Gastroesophageal sphincter (tissue), 4 donors: Measurements from ENCODE around the gene MTCP1. TPM values are rescaled to one million over a fixed set of nuclear protein-coding genes. Genes with fewer than 3 reads are reported as not detected.

ENCODE experiments used
- ATAC-seq: fragments of 150-250 bp; one replicate; pipeline ENCODE4 v1.9.1; 2016; ENCODE audit warnings: mild to moderate bottlenecking, moderate library complexity
- H3K27ac ChIP-seq, 4 donors: fragments of 200-600 bp; sonication (generic) in 3 of 4; 1 replicate in 3 of 4; 2 replicates in 1 of 4; pipeline ENCODE4 v1.5.1; 2016 to 2019
- H3K27me3 ChIP-seq: fragments of 200-600 bp; sonication (generic); one replicate; pipeline ENCODE4 v1.5.1; 2019
- H3K36me3 ChIP-seq, 2 donors: fragments of 200-600 bp; sonication (generic); one replicate each; pipeline ENCODE4 v1.5.1; 2019; ENCODE audit warnings: control low read depth in 1 of 2
- H3K4me1 ChIP-seq, 3 donors: fragments of 200-600 bp; sonication (generic); 1 replicate in 2 of 3; 2 replicates in 1 of 3; pipeline ENCODE4 v1.5.1; 2016 to 2019; ENCODE audit warnings: control low read depth in 2 of 3
- H3K4me3 ChIP-seq, 2 donors: fragments of 200-600 bp; sonication (generic); one replicate each; pipeline ENCODE4 v1.5.1; 2019; ENCODE audit warnings: mild to moderate bottlenecking in 1 of 2, moderate library complexity in 1 of 2
- H3K9me3 ChIP-seq, 3 donors: fragments of 200-600 bp; sonication (generic); one replicate each; pipeline ENCODE4 v1.5.1; 2017 to 2019; ENCODE audit warnings: control low read depth in 2 of 3
- EP300 ChIP-seq: sonication (generic); formaldehyde crosslinking; IDR thresholded peaks from one replicate; pipeline ENCODE4 v1.6.1; 2017; ENCODE audit warnings: antibody characterized with exemption, mild to moderate bottlenecking
- POLR2A ChIP-seq, 2 donors: fragments of 450-650 bp; IDR thresholded peaks; one replicate each; pipeline ENCODE4 v1.6.1; 2017; ENCODE audit warnings: antibody characterized with exemption in 2 of 2, mild to moderate bottlenecking in 2 of 2, moderate library complexity in 1 of 2
- POLR2AphosphoS5 ChIP-seq: sonication (generic); formaldehyde crosslinking; IDR thresholded peaks from one replicate; pipeline ENCODE4 v1.6.1; 2017; ENCODE audit warnings: antibody characterized with exemption
- WGBS, 2 donors: methylation state at CpG; one replicate each; pipeline ENCODE4 v1.1.5; 2018; ENCODE audit warnings: low coverage in 1 of 2; 5-methylcytosine and 5-hydroxymethylcytosine counted together
- total RNA-seq, 4 donors: library from RNA; depleted of rRNA; stranded (reverse); fragments of >200 nt; gene quantifications; one replicate each; pipeline ENCODE4 v1.1.0, GENCODE V29; 2016
- TF ChIP-seq, protein P1 (sequence below), 4 experiments: fragments of 200-600 bp in 2 of 4; fragments of 450-650 bp in 2 of 4; sonication (generic) in 1 of 4; IDR thresholded peaks; one replicate each; pipeline ENCODE4 v1.5.1; 2017 to 2019; ENCODE audit warnings: antibody characterized with exemption in 4 of 4, mild to moderate bottlenecking in 2 of 4, moderate library complexity in 2 of 4

Gene MTCP1
- total RNA-seq, 4 donors from 2014 or later, result 1.4 to 4.0 (median 1.9) TPM

DNA sequence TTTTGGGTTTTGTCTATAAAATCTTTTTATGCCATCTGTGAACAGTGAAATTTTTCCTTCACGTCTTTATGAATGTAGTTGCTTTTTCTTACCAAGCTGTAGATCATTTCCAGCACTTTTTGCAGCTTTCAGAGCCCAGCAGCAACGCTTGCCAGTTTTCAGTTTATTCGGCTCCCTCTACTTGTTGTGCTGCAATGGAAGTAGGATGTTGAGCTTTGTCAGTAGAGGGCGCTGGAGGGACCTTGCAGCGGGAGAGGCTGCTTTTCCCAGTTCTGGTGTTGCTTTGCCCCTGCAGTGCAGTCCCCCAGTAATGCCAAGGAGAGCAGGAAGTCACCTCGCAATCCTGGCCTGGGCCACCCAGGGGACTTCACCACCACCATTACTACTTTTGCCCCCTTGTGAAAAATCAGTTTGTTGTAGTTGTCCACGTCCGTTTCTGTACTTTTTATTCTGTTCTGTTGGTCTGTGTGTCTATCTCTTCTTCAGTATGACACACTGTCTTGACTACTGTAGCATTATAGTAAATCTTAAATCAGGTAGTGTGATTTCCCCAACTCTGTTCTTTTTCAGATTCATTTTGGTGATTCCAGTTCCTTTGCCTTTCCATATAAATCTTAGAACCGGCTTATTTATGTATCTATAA is 21.8 kb downstream of the MTCP1 start:
- Histone ChIP-seq H3K9me3 (no peaks in the 10 kb centered on the region), H3K36me3 (peaks cover 0 to 33% of the 10 kb centered on the region in 2 donors), H3K4me3 (no peak overlapping the region), H3K27me3 (no peaks in the 10 kb centered on the region), H3K27ac (peak overlapping the region in 1 of 4 donors; percentile 11), H3K4me1 (peaks cover 0 to under 1% (median 0%) of the 10 kb centered on the region in 3 donors)
- 33 to 80% methylated on average over 1 to 5 of the region's 9 CpGs for WGBS, 2 donors
- no peak for TF ChIP-seq EP300
- TF ChIP-seq, protein P1, sequence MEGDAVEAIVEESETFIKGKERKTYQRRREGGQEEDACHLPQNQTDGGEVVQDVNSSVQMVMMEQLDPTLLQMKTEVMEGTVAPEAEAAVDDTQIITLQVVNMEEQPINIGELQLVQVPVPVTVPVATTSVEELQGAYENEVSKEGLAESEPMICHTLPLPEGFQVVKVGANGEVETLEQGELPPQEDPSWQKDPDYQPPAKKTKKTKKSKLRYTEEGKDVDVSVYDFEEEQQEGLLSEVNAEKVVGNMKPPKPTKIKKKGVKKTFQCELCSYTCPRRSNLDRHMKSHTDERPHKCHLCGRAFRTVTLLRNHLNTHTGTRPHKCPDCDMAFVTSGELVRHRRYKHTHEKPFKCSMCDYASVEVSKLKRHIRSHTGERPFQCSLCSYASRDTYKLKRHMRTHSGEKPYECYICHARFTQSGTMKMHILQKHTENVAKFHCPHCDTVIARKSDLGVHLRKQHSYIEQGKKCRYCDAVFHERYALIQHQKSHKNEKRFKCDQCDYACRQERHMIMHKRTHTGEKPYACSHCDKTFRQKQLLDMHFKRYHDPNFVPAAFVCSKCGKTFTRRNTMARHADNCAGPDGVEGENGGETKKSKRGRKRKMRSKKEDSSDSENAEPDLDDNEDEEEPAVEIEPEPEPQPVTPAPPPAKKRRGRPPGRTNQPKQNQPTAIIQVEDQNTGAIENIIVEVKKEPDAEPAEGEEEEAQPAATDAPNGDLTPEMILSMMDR (IDR thresholded peaks at IDR 0.05), result peak in 3 of 4 experiments; percentile 25 to 62 (median 36)
- ATAC-seq, result peak; percentile 67

DNA sequence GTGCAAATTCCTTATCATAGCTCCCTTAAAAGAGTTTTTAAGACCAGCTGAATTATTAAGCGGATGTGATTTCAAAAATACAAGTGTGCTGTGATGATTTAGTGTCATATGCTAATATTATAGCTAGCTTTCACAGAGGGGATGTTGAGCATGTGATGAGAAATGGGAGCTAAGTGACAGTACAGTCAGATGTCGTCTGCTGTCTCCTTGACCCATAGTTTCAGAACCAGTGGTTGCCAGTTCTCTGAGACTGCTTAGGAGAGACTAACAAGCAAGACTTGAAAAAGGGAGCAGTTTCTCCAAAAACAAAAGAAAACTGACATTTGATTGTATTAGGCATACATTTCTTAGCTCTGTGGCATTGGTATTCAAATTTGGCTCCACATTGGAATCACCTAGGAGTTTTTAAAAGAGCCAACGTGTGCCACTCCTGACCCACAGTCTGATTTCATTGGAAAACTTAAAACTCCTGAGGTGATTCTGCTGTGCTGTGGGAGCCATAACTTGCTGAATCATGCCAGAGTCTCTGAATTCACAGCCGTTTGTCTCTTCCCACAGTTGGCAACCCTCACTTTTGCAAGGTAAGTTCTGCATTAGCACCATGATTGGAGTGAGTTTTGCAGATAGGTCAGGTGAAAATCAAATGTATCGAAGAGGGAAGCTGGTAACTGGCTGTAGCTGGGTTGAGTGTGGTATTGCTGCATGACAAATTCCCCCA is 24.0 kb downstream of the MTCP1 start:
- Histone ChIP-seq H3K9me3 (no peaks in the 10 kb centered on the region), H3K4me1 (peaks cover 0 to 9% (median 0%) of the 10 kb centered on the region in 3 donors), H3K27me3 (no peaks in the 10 kb centered on the region), H3K27ac (no peak overlapping the region), H3K36me3 (peaks cover 0 to 22% of the 10 kb centered on the region in 2 donors), H3K4me3 (no peak overlapping the region)
- 61 to 91% methylated on average over 3 to 5 of the region's 5 CpGs for WGBS, 2 donors
- no peak for ATAC-seq
- TF ChIP-seq, protein P1 (IDR thresholded peaks at IDR 0.05), result no peak
- TF ChIP-seq POLR2AphosphoS5 (no peak), POLR2A (IDR thresholded peaks at IDR 0.05) (no peak), EP300 (no peak)

DNA sequence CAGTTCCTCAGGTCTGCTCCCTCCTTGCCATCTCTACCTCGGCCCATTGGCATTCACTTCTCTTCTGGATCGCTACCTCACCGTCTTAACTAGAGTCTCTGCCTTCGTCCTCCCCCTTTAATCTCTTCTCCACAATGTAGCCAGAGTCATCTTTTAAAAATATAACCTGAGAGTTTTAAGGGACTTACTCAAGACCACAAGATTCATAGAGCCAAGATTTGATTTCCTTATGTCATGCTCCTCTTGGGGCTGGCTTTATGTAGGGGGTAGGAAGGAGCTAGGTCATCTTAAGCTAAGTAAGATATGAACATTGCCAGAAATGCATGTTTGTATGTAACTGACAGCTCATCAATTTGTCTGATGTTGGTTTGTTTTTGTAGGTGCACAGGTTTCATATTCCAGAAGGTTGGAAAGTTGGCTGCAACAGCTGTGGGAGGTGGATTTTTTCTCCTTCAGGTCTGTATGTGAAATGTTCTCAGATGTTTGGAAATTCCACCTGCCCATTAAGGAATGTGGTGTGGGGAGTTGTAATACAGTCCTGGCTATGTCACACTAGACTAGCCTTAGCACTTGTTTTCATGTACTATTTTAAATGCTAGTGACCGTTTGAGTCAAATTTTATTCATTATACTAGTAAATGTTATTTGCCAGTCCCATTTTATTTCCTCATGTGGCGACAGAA is 24.7 kb downstream of the MTCP1 start:
- no peaks in the 10 kb centered on the region for H3K9me3 ChIP-seq
- H3K36me3 ChIP-seq, result peaks cover 0 to 15% of the 10 kb centered on the region in 2 donors
- no peak overlapping the region for H3K27ac ChIP-seq
- ATAC-seq, result no peak
- peaks cover 0 to 9% (median 0%) of the 10 kb centered on the region in 3 donors for H3K4me1 ChIP-seq
- H3K27me3 ChIP-seq, result no peaks in the 10 kb centered on the region
- no peak overlapping the region for H3K4me3 ChIP-seq
- 24 to 88% methylated on average over 2 to 6 of the region's 6 CpGs for WGBS, 2 donors
- TF ChIP-seq, protein P1 (IDR thresholded peaks at IDR 0.05), result no peak
- TF ChIP-seq EP300, result no peak
- TF ChIP-seq POLR2AphosphoS5, result no peak

DNA sequence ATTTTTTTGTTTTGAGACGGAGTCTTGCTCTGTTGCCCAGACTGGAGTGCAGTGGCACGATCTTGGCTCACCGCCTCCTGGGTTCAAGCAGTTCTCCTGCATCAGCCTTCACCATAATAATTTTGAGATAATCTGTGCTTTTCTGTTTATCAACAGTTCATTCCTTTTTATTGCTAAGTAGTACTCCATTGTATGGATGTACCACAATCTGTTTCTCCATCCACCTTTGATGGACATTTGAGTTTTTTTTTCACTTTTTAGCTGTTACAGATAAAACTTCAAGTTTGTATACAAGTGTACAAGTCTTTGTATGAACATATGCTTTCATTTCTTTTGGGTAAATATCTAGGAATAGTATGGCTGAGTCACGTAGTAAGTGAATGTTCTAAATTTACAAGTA is 35.2 kb downstream of the MTCP1 start:
- Histone ChIP-seq H3K36me3 (peaks cover 0 to 26% of the 10 kb centered on the region in 2 donors), H3K27ac (no peak overlapping the region), H3K4me1 (peaks cover 0 to 5% (median 0%) of the 10 kb centered on the region in 3 donors), H3K27me3 (no peaks in the 10 kb centered on the region), H3K9me3 (no peaks in the 10 kb centered on the region), H3K4me3 (no peak overlapping the region)
- 92 to 96% methylated on average over 4 of the region's 4 CpGs for WGBS, 2 donors
- ATAC-seq, result no peak
- TF ChIP-seq, protein P1 (IDR thresholded peaks at IDR 0.05), result no peak
- TF ChIP-seq POLR2A (IDR thresholded peaks at IDR 0.05) (no peak), EP300 (no peak), POLR2AphosphoS5 (no peak)
